Endothelial cell (in vitro differentiated cells): ENCODE data around the gene ACTR1A. TPM values are rescaled to one million over a fixed set of nuclear protein-coding genes. Genes with fewer than 3 reads are reported as not detected.

Experiments used
- DNase-seq: peaks from one replicate; pipeline ENCODE4 v3.0.0; 2021; ENCODE audit warnings: low spot score
- H3K27ac Mint-ChIP-seq: one replicate; pipeline ENCODE4 v1.8.0; 2021; ENCODE audit warnings: mixed read lengths, inconsistent platforms; ENCODE audit not compliant: unreplicated experiment
- H3K27me3 Mint-ChIP-seq: one replicate; pipeline ENCODE4 v1.8.0; 2021; ENCODE audit warnings: mild to moderate bottlenecking, moderate library complexity, mixed read lengths, inconsistent platforms; ENCODE audit not compliant: unreplicated experiment
- H3K36me3 Mint-ChIP-seq: one replicate; pipeline ENCODE4 v1.8.0; 2021; ENCODE audit warnings: mild to moderate bottlenecking, low read depth, mixed read lengths, inconsistent platforms; ENCODE audit not compliant: unreplicated experiment
- H3K4me1 Mint-ChIP-seq: one replicate; pipeline ENCODE4 v1.8.0; 2021; ENCODE audit warnings: mild to moderate bottlenecking, mixed read lengths, inconsistent platforms; ENCODE audit not compliant: unreplicated experiment
- H3K4me3 Mint-ChIP-seq: one replicate; pipeline ENCODE4 v1.8.0; 2021; ENCODE audit warnings: mild to moderate bottlenecking, mixed read lengths, inconsistent platforms; ENCODE audit not compliant: unreplicated experiment
- H3K9me3 Mint-ChIP-seq: one replicate; pipeline ENCODE4 v1.8.0; 2021; ENCODE audit warnings: mixed read lengths, inconsistent platforms; ENCODE audit not compliant: unreplicated experiment
- CTCF ChIP-seq: fragments of 200-600 bp; sonication (generic); IDR thresholded peaks from one replicate; pipeline ENCODE4 v1.5.0; 2021; ENCODE audit warnings: antibody characterized with exemption; ENCODE audit not compliant: unreplicated experiment
- total RNA-seq: library from RNA; stranded (reverse); fragmentation: NEBNext Ultra II Directional; extraction: Animal tissue kit (Norgen Biotek cat#: 25700); gene quantifications from one replicate; pipeline ENCODE4 v1.2.1, GENCODE V29; 2021; ENCODE audit not compliant: unreplicated experiment

The ACTR1A gene
- total RNA-seq, 1 donor from 2014 or later, result 147 TPM

- H3K27ac Mint-ChIP-seq, result no peak overlapping the region
- DNase-seq, result no peak
- H3K36me3 Mint-ChIP-seq, result no peaks in the 10 kb centered on the region
- H3K4me1 Mint-ChIP-seq, result peaks cover 7% of the 10 kb centered on the region
- H3K27me3 Mint-ChIP-seq, result peaks cover 2% of the 10 kb centered on the region
- no peaks in the 10 kb centered on the region for H3K9me3 Mint-ChIP-seq
- TF ChIP-seq CTCF, result no peak
- no peak overlapping the region for H3K4me3 Mint-ChIP-seq
These were observed 57.7 kb downstream of the ACTR1A start for GRCh38 chr10:102444851-102445250.

GRCh38 chr10:102438374-102438773 lies 64.1 kb downstream of the ACTR1A start:
- Mint-ChIP-seq H3K4me1 (peaks cover 41% of the 10 kb centered on the region), H3K36me3 (no peaks in the 10 kb centered on the region), H3K9me3 (no peaks in the 10 kb centered on the region), H3K4me3 (no peak overlapping the region), H3K27me3 (peaks cover 16% of the 10 kb centered on the region), H3K27ac (no peak overlapping the region)
- no peak for DNase-seq
- TF ChIP-seq CTCF, result no peak

DNA sequence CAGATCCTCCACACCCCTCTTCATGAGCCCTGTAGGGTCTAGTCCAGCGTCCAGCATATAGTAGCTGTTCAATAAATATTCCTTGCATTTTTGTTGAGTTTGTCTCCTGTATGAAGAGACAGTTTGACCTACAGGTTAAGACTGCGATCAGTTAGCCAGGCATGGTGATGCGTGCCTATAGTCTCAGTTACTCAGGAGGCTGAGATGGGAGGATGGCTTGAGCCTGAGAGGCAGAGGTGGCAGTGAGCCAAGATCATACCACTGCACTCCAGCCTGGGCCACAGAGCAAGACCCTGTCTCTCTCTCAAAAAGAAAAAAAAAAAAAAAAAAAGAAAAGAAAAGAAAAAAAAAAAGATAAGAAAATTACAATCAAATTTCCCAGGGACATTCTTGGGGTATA lies 65.0 kb downstream of the ACTR1A start:
- no peak for DNase-seq
- peaks cover 42% of the 10 kb centered on the region for H3K4me1 Mint-ChIP-seq
- no peak for TF ChIP-seq CTCF
- no peak overlapping the region for H3K4me3 Mint-ChIP-seq
- no peaks in the 10 kb centered on the region for H3K36me3 Mint-ChIP-seq
- H3K27me3 Mint-ChIP-seq, result peaks cover 16% of the 10 kb centered on the region
- no peaks in the 10 kb centered on the region for H3K9me3 Mint-ChIP-seq
- no peak overlapping the region for H3K27ac Mint-ChIP-seq

DNA sequence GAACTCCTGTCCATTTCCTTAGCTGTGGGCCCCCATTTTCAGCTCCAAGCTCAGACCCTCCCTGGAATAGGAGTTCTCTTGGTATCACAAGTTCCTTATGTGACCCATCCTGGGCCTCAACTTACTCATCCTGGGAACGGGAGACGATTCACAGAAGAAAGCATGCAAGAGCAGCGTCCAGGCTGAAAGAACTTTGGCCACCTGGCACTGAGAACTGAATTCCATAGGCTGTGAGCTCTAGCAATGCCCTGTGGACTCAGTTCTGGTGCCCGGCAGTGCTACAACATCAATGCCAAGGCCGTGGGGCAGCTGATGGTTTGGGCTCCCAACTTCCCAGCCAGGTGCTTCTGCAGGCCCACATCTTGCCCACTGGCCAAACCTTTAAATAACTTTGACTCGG lies 66.2 kb downstream of the ACTR1A start:
- H3K27me3 Mint-ChIP-seq, result peaks cover 14% of the 10 kb centered on the region
- no peak overlapping the region for H3K27ac Mint-ChIP-seq
- H3K36me3 Mint-ChIP-seq, result no peaks in the 10 kb centered on the region
- H3K4me1 Mint-ChIP-seq, result peaks cover 47% of the 10 kb centered on the region
- no peak for TF ChIP-seq CTCF
- no peaks in the 10 kb centered on the region for H3K9me3 Mint-ChIP-seq
- DNase-seq, result no peak
- no peak overlapping the region for H3K4me3 Mint-ChIP-seq

DNA sequence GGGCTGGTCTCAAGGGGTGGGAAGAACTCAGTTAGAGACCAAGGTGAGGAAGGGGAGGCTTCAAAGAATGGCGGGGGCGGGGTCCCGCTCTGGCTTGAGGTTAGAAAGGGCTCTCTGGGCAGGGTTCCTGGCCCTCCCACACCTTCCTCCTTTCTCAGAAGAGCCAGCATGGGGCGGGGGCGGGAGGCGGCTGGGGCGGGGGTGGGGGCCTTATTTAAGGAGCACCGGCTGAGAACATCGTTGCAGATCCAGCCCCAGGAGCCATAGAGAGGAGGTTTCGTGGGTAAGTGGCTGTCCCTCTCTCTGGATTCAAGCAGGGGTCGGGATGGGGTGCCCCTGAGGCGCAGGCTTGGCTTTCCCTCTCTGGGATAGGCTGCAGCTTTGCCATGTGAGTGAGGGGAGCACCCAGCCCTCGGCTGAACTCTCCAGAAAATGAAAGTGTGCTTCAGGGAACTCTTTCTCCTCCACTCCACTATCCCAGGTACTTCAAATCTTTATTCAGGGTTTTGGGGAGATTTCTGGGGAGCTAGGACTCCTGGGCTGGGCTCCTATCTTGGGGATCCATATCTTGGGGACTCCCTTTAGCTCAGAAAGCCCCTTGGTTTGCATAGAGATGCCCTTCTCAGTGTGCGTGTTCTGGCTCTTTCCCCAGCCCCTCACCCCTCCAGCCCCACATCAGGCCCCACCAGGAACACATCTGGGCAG lies 66.8 kb downstream of the ACTR1A start:
- Mint-ChIP-seq H3K4me3 (peak overlapping the region; percentile 47), H3K4me1 (peaks cover 47% of the 10 kb centered on the region), H3K36me3 (no peaks in the 10 kb centered on the region), H3K27me3 (peaks cover 14% of the 10 kb centered on the region), H3K9me3 (no peaks in the 10 kb centered on the region), H3K27ac (peak overlapping the region; percentile 52)
- no peak for TF ChIP-seq CTCF
- no peak for DNase-seq
